IPS DF 6.9 (cell line): ENCODE data around the gene MMP28.

Source experiments
- DNase-seq: peaks from one replicate; pipeline ENCODE4 v3.0.0-alpha.2; 2013; ENCODE audit warnings: low read depth, low spot score
- H3K27ac ChIP-seq: one replicate; pipeline ENCODE4 v1.5.1; 2013; ENCODE audit warnings: low read length, control low read depth
- H3K27me3 ChIP-seq: 2 replicates; pipeline ENCODE4 v1.6.1; 2013; ENCODE audit warnings: mild to moderate bottlenecking, low read length; ENCODE audit not compliant: control insufficient read depth, insufficient read depth
- H3K36me3 ChIP-seq: 2 replicates; pipeline ENCODE4 v1.6.1; 2013; ENCODE audit warnings: low read length; ENCODE audit not compliant: control insufficient read depth, insufficient read depth
- H3K4me1 ChIP-seq: 2 replicates; pipeline ENCODE4 v1.6.1; 2013; ENCODE audit warnings: low read length; ENCODE audit not compliant: control insufficient read depth, insufficient read depth
- H3K4me3 ChIP-seq: 2 replicates; pipeline ENCODE4 v1.5.1; 2013; ENCODE audit warnings: mild to moderate bottlenecking, low read length
- H3K9me3 ChIP-seq: 2 replicates; pipeline ENCODE4 v1.6.1; 2013; ENCODE audit warnings: low read length, inconsistent platforms; ENCODE audit not compliant: control insufficient read depth, insufficient read depth
- WGBS: extraction: QIAGEN DNeasy Blood & Tissue Kit; methylation state at CpG from one replicate; pipeline ENCODE4 v1.1.7; 2013; ENCODE audit warnings: mixed read lengths, missing lambda C conversion rate; ENCODE audit not compliant: insufficient read length, insufficient coverage; 5-methylcytosine and 5-hydroxymethylcytosine counted together

The MMP28 gene

DNA sequence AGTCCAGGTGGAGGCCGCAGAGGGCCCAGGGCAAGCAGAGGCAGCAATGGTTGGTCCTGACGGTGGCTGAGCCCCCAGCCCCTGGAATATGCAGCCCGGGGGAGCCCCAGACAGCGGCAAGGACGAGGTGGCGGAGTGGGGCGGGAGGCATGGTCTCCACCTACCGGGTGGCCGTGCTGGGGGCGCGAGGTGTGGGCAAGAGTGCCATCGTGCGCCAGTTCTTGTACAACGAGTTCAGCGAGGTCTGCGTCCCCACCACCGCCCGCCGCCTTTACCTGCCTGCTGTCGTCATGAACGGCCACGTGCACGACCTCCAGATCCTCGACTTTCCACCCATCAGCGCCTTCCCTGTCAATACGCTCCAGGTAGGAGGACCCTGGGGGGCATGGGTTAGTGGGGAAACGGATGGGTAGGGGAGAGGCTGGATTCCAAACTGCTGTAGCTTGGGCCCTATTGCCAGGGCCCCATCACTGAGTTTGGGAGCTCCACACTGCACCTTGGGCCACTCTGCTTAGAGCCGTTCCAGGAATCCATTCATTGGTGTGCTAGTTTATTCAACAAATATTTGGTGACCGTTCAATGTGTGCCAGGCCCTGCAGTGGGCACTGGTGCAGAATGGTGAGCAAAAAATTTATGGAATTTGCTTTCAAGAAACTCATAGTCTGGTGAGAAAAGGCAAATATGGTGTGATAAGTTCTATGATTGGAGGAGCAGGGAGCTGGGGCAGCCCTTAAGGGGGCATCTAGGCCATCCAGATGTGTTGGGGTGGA, 60.2 kb downstream of the MMP28 start:
- whole genome bisulfite sequencing, result no CpG with 5 or more reads among the region's 29 CpGs
- no peaks in the 10 kb centered on the region for H3K9me3 ChIP-seq

DNA sequence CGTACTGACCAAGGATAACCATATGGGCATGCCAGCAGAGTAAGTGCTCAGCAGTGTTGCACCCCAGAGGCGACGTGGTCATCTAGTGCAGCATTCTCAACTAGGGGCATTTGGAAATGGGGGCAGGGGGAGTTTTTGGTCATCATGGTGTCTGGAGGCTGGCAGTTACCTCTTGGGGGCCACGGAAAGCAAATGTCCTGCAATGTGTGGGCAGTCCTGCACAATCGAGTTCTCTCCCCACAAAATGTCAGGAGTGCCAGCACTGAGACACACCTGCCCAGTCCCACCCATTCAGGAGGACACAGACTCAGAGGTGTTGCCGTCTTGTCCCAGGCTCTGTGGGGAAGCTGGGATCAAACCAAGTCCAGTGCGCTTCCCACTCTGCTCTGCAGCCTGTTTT, 61.0 kb downstream of the MMP28 start:
- Histone ChIP-seq H3K27ac (no peak overlapping the region), H3K4me1 (peaks cover 4% of the 10 kb centered on the region), H3K27me3 (no peaks in the 10 kb centered on the region; the same call in 1 of the 2 replicates), H3K36me3 (no peaks in the 10 kb centered on the region), H3K9me3 (no peaks in the 10 kb centered on the region), H3K4me3 (no peak overlapping the region)
- no CpG with 5 or more reads among the region's 7 CpGs for WGBS
- no peak for DNase-seq

More for the DNA sequence above, 60.2 kb downstream of the MMP28 start:
- H3K27me3 ChIP-seq, result peaks cover 6% of the 10 kb centered on the region; the same call in 1 of the 2 replicates
- H3K4me3 ChIP-seq, result no peak overlapping the region
- H3K36me3 ChIP-seq, result no peaks in the 10 kb centered on the region
- no peak for DNase-seq
- peaks cover 4% of the 10 kb centered on the region for H3K4me1 ChIP-seq
- H3K27ac ChIP-seq, result no peak overlapping the region

DNA sequence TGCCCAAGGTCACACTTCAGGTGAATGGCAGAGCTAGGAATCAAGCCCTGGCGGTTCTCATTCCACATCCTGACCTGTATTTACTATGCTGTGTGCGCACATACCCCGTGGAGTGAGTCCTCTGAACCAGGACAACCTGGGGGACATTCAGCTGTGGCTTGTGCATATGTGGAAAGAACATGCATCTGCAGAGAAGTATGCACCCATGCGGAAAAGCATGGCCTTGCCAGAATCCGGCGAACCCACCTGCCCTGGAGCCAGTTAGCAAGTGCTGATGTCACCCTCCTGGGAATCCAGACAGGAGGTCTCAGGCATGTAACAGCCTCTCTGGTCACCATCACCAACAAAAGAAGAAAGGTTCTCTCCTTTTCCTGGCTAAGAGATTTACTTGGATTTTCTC, 62.1 kb downstream of the MMP28 start:
- no peak overlapping the region for H3K4me3 ChIP-seq
- H3K4me1 ChIP-seq, result peaks cover 6% of the 10 kb centered on the region
- no peak for DNase-seq
- no peaks in the 10 kb centered on the region for H3K27me3 ChIP-seq
- no peaks in the 10 kb centered on the region for H3K36me3 ChIP-seq
- no peak overlapping the region for H3K27ac ChIP-seq
- no CpG with 5 or more reads among the region's 6 CpGs for WGBS
- no peaks in the 10 kb centered on the region for H3K9me3 ChIP-seq

DNA sequence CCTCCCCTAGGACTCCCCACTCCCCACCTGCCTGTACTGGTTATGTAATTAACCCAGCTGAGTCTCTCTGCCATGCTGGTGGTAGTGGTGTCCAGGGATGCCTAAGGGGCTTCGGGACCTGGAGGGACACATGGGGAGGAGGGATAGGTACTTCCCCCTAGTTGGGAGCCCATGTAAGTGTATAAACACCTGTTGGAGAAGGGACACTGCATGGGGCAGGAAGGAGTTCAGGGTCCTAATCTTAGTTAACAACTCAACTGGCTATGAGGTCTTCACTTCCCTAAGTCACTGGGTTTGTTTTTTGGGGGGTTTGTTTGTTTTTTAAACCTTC, 62.7 kb downstream of the MMP28 start:
- no peak for DNase-seq
- Histone ChIP-seq H3K4me1 (peaks cover 6% of the 10 kb centered on the region), H3K36me3 (no peaks in the 10 kb centered on the region), H3K27ac (no peak overlapping the region), H3K9me3 (no peaks in the 10 kb centered on the region), H3K4me3 (no peak overlapping the region; the same call in 1 of the 2 replicates), H3K27me3 (no peaks in the 10 kb centered on the region)
- no CpG with 5 or more reads among the region's 1 CpG for WGBS

DNA sequence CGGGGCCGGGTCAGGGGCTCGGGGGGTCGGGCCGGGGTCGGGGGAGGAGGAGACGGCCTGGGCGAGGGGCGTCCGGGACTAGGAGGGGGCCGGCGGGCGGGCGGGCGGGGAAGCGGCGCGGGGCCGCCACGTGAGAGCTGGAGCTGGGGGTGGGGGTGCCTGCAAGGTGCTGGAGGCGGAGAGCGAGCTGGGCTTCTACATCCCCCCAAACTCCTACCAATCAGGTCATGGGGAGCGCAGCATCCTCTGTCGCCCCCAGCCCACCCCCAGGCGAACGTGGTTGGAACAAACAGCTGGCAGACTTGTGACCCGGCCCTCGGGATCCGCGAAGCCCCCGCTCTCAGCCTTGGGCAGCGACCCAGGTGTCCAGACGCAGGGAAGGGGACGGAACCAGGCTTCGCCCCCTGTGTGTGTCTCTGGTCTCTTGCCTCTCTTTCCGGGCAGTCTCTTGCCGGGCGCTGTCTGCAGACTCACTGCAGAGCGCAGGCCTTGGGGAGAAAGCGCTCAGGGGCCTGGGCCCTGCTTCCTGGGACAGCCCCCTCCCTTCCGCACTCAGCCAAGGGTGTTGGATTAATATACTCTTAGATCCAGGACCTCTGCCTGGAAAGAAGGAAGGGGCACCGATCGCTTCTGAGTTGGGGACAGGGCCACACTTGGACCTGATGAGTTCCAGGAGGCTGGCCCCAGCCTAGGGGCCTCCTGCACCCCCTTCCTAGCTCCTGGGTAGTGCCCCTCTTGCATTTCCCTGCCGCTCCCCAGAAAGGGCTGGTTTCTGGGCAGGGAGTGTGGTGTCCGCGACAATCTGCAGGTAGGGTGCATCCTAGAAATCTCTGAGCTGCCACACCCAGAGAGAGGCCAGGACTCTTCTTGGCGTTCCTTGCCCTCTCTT, 63.3 kb downstream of the MMP28 start:
- no peak overlapping the region for H3K27ac ChIP-seq
- no CpG with 5 or more reads among the region's 47 CpGs for WGBS
- H3K36me3 ChIP-seq, result no peaks in the 10 kb centered on the region
- H3K27me3 ChIP-seq, result no peaks in the 10 kb centered on the region
- peaks cover 6% of the 10 kb centered on the region for H3K4me1 ChIP-seq
- DNase-seq, result no peak
- no peaks in the 10 kb centered on the region for H3K9me3 ChIP-seq
- peak overlapping the region; percentile 77 for H3K4me3 ChIP-seq

DNA sequence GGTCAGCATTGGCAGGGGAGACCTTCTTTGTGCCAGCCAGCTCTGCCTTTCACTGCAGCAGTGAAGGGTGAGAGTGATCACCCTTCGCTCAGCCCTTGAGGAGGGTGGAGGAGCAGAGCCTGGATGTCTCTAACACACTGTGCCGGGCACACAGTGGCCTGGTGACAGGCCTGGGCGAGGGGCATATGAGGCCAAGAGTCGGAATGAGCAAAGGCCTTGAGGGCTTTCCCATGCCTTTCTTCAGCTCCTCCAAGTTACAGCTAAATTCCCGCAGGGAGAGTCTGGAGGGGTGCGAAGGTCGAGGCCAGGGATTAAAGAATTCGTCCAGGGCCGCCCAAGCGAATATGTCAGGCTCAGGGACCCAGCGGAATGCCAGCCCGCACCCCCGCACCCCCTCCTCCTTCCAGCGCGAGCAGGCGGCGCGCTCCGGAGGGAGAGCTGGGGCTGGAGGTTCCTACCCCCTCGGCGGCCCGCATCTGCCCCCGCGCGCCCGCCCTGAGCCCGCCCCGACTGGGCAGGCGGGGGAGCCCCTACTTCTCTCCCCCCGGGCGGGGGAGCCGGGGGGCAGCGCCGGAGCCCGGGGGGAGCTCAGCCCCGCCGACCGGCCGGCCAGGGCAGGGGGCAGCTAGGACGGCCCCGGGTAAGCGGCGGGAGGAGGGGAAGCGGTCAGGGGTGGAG, 64.1 kb downstream of the MMP28 start, which contains the start of gene RASL10B:
Gene RASL10B (plus strand): TSS at position 401 of the 678 bp plus-strand sequence. CDS start 3,546 bp downstream, outside the sequence.
- no peak for DNase-seq
- H3K4me1 ChIP-seq, result peaks cover 6% of the 10 kb centered on the region
- H3K9me3 ChIP-seq, result no peaks in the 10 kb centered on the region
- no peaks in the 10 kb centered on the region for H3K27me3 ChIP-seq
- no peaks in the 10 kb centered on the region for H3K36me3 ChIP-seq
- no CpG with 5 or more reads among the region's 44 CpGs for WGBS
- no peak within 1 kb of the TSS for H3K27ac ChIP-seq
- H3K4me3 ChIP-seq, result peak within 1 kb of the TSS; percentile 77

DNA sequence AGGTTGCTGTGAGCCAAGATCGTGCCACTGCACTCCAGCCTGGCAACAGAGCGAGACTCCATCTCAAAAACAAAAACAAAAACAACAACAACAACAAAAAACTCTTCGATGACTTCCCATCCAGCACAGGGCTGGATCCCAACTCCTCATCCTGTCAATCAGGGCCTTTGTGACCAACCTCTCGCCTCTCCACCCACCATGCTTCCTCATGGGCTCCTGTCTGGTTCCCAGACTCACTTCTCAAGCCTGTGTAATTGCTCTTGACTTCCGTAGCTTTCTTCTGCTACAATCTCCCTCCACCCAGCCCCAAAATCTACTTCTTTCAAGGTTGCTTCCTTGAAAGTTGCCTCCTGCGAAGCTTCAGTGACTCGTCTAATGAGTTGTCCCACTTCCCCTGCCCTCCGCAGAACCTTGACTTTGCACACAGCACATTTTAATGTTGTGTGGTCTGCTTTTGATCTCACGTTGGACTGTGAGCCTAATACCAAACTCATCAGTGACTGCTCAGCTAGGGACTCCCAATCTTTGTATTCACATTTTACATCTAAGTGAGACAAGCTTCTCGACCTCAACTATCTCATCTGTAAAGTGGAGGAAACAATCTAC, 64.9 kb downstream of the MMP28 start:
- Histone ChIP-seq H3K27me3 (no peaks in the 10 kb centered on the region), H3K9me3 (no peaks in the 10 kb centered on the region), H3K4me1 (peaks cover 6% of the 10 kb centered on the region), H3K4me3 (no peak overlapping the region), H3K36me3 (no peaks in the 10 kb centered on the region), H3K27ac (no peak overlapping the region)
- no CpG with 5 or more reads among the region's 10 CpGs for WGBS
- DNase-seq, result no peak

DNA sequence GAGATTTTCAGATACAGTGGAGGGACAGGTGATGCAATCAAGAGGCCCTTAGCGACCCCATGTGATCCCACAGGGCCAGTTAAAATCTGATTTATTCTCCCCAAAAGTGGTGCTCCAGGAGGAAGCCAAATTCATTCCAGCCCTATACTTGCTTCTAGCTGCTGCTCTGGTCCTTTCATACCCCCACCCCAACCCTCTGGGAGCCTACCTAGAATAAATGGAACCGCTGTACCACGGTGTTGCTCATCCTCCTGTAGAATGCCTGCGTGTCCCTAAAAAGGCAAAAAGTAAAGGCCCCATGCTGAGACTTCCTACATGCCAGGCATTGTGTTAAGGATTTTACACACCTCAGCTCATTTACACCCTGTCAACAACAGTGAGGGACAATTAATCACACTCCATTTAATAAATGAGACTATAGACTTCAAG, 66.0 kb downstream of the MMP28 start:
- no CpG with 5 or more reads among the region's 4 CpGs for WGBS
- Histone ChIP-seq H3K9me3 (no peaks in the 10 kb centered on the region), H3K27ac (no peak overlapping the region), H3K4me3 (no peak overlapping the region), H3K36me3 (no peaks in the 10 kb centered on the region), H3K27me3 (no peaks in the 10 kb centered on the region), H3K4me1 (peaks cover 6% of the 10 kb centered on the region)
- no peak for DNase-seq

DNA sequence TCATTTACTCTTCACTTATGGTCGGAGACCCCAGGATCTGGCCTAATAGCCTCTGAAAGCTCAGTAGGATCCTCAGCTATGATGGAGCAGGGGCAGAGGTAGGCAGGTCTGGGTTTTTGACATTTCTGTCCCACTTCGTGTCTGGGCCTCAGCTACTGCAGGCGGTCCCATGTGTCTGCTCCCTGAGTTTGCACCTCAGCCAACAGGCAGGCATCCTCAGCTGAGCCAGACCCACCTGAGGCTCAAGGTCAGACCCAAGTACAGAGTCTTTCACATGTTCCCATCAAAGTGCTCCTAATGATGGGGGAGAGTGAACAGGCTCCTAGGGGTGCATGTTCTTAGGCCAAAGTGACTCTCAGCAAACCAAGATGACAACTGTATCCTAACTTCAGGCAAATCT, 66.9 kb downstream of the MMP28 start:
- H3K27me3 ChIP-seq, result no peaks in the 10 kb centered on the region
- WGBS, result no CpG with 5 or more reads among the region's 3 CpGs
- DNase-seq, result no peak
- peaks cover 2% of the 10 kb centered on the region; the same call in 1 of the 2 replicates for H3K36me3 ChIP-seq
- H3K27ac ChIP-seq, result no peak overlapping the region
- peaks cover 6% of the 10 kb centered on the region for H3K4me1 ChIP-seq
- H3K4me3 ChIP-seq, result no peak overlapping the region
- no peaks in the 10 kb centered on the region for H3K9me3 ChIP-seq

DNA sequence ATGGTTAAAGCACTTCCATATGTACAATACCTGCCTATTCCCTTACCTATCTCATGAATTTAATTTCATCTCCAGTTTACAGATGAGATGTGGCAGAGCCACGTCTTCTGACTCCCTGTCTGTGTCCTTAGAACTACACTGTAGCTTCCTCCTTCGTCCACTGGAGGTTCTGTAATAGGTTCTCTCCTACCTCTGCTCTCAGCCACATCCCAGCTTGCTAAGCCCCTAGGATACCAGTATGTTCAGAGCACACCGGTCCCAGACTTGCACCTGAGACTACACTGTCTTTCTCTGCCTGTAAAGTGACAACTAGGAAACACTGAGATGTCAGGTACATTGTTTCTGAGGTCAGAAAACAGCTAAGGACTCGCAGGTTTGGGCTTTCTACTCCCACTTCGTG, 67.8 kb downstream of the MMP28 start:
- H3K4me3 ChIP-seq, result no peak overlapping the region
- DNase-seq, result no peak
- H3K27ac ChIP-seq, result no peak overlapping the region
- peaks cover 3% of the 10 kb centered on the region; the same call in 1 of the 2 replicates for H3K36me3 ChIP-seq
- H3K9me3 ChIP-seq, result no peaks in the 10 kb centered on the region
- peaks cover 6% of the 10 kb centered on the region for H3K4me1 ChIP-seq
- no CpG with 5 or more reads among the region's 5 CpGs for whole genome bisulfite sequencing
- H3K27me3 ChIP-seq, result no peaks in the 10 kb centered on the region
